Stimulated activated CD4-positive, alpha-beta T cell treated with anti-CD3 and anti-CD28 coated beads, Interleukin-15, amount 100 ng/mL, for 48 hours (primary cell): ENCODE results near the gene CADM3.

ENCODE experiments used
- DNase-seq, 2 donors: peaks; one replicate each; pipeline ENCODE4 v3.0.0-alpha.2; 2020; ENCODE audit warnings: low read depth in 2 of 2

The CADM3 gene

GRCh38 chr1:159173320-159173719, 1.9 kb downstream of the CADM3 start:
- DNase-seq, result no peak

DNA sequence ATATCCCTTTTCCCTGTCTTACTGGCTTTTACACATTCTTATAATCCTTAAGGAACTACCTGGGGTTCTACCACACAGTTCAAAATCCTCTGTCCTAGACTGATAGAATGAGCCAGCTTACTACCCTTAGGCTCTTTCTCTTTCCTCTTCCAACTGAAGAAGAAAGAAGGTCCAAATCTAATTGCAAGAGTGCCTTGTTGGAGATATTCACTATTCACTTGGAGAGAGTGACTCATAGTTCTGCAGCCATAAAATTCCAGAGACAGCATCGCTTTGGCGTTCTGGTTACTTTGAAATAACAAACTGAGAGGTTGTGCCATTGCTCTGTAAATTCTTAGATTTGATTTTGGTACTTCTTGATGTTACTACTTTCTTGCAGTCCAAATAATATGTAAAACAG, 4.2 kb downstream of the CADM3 start:
- no peak for DNase-seq

DNA sequence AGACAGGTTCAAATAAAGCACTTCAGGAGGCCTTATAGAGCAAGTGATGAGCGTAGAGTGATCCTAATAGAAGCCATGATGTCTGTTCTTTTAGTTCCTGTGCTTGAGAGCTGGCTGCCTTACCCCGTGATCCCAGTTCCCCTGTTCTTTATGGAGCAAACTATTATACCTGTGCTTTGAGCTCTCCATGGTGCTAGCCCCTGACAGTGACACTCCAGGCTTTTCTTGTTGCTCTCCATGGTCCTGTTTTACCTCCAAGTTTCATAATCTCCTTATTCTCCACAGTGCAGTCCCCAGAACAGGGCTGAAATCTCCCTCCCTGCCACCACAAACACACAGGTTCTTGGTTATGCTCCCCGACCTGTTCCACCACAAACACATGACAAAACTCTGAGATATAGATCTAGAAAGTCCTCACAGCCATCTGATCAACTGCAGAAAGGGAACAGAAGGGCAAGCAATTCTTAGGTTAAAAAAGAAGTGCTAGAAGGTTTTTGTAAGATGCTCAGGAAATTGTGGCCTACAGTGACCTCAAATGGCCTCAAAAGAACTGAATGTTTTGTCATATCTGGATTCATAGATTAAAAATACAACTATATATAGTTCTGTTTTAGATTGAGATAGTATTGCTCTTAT, 6.0 kb downstream of the CADM3 start:
- DNase-seq, result no peak

- no peak for DNase-seq
Observed at GRCh38 chr1:159179906-159180305, 8.5 kb downstream of the CADM3 start.

DNA sequence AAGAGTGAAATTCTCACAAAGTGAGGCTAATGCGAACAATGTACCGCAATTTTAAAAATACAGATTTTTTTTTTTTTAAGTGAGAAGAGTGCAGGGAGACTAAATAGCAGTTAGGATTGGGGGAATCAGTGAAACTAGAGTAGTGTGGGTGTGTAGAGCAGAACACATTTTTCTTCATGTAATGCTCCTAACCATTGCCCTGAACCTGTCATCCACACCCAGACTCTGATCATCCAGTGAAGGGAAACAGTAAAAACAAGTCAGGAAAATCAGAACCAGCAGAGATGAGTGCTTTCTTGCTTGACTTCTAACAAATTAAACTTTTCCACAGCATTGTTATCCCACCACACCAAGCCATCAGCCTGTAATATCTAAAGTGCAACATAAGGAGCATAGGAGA, 9.1 kb downstream of the CADM3 start:
- no peak for DNase-seq

DNA sequence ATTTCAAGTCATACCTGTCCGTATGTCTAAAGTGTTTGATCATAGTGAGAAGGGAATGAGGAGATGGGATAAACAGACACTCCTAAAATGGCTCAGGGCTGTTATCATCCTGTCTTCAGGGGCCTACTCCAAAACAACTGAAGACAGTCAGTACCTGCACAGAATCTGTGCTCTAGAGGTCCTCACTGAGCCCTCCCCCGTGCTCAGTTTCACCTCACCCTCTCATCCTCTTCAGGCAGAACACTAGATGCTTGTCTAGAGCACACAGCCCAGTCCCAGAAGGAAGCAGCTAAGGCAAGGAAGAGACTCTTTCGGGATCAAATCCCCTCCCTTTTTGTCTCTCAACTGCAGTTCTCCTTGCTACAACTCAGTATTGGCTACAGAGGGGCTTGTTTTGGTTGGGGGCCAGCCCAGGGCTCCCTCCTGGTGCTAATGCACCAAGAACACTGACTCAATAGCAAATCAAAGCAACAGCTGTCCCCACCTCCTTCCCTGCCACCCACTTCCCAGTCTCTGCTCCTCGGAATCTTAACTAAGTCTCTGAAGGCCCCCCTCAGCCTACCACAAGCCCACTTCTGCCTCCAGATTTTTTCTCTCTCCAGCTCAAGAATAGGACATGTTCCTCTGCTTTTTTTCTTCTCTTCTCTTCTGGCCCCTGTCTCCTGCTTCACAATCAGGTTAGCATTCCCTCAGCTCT, 10.1 kb downstream of the CADM3 start:
- no peak for DNase-seq

DNA sequence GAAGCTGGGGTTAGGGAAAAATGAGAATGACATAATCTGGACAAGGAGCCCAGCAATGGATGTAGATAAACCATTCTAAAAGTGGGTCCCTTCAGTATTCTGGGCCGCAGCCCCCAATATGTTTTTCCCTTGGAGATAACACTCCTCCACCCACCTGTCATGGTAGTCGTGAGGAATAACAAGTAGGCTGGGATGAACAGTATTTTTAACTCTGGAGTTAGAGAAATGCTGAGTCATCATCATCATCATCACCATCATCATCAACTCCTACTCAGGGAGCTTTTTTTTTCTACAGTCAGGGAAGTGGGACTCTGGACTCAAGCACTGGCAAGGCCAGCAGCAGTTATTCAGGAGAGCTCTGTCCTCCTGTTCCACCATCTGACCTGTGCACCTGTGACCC, 12.8 kb downstream of the CADM3 start:
- no peak for DNase-seq

- no peak for DNase-seq
Observed at GRCh38 chr1:159185121-159185520, 13.7 kb downstream of the CADM3 start.

- DNase-seq, result no peak
Observed at GRCh38 chr1:159187033-159187432, 15.6 kb downstream of the CADM3 start.

DNA sequence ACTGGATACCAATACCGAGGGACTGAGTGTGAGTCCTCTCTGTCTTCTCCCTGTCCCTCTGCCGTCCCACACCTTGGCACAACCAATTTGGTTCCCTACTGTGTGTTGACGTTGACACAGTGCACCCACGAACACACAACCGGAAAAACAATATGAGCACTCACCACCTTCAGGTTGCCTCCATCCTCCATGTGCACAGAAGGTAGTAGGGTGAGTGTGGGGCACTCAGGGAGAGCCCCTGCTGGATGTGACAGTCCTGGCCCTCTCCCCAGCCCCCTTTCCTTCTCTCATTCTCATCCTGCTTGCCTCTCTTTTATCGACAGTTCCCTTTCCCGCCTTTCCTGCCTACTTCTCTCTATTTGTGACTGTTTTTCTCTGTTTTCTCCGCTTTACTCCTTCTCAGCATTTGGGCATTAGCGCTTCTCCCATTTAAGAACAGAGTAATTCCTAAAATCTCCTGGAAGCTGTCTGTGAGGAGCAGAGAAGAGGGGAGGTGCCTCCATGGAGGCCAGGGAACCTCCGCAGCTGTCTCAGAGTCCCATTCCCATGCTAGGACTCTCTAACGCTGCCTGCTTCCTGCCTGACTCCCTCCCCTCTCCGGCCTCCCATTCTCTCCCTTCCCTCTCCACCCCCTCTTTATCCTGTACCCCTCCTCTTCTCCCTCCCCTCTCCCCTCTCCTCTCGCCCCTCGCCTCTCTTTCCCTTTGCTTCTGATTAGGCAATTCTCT, 16.4 kb downstream of the CADM3 start:
- DNase-seq, result no peak

GRCh38 chr1:159188375-159188788, 17.0 kb downstream of the CADM3 start:
- DNase-seq, result no peak

GRCh38 chr1:159190441-159190840, 19.0 kb downstream of the CADM3 start:
- no peak for DNase-seq

DNA sequence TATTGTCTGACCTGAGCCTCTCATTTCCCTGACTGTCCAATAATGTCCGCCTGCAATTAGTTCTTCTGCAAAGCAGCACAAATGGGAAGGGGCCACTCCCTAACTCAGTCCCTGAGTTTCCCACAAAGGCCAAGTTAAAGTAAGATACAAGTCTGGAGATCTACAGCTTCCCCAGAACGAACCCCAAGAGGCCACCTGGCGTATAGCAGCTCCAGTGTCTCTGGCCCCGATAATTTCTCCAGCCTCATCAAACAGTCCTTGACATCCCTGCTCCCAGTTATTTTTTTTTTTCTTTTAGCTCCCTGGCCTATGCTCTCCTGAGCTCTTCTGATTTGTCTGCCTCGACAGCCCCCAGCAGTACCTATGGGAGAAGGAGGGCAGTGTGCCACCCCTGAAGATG, 25.1 kb downstream of the CADM3 start:
- DNase-seq, result no peak

GRCh38 chr1:159197561-159198557, 26.4 kb downstream of the CADM3 start:
- DNase-seq, result peak; percentile 40 to 55

DNA sequence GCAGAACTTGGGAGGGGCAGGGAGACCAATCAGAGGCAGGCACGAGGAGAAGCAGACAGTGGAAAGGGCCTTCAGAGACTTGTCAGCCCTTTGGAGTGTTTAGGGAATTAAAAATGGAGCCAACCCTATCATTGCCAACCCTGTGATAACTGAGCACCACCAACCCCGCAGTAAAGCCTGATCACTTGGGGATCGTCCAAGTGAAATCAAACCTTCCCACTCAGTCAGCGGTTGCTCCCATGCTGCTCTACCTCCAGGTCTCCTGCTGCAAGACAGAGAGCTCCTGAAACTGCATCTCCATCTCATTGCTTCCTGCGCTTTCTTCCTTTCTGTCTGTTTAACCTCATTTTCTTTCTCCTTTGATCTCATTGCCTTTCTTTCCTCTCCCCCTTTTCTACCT, 28.5 kb downstream of the CADM3 start:
- no peak for DNase-seq

DNA sequence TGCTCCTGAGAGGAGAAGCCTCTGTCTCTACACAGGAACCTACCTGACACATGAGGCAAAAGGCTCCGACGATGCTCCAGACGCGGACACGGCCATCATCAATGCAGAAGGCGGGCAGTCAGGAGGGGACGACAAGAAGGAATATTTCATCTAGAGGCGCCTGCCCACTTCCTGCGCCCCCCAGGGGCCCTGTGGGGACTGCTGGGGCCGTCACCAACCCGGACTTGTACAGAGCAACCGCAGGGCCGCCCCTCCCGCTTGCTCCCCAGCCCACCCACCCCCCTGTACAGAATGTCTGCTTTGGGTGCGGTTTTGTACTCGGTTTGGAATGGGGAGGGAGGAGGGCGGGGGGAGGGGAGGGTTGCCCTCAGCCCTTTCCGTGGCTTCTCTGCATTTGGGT, 29.4 kb downstream of the CADM3 start:
- no peak for DNase-seq

DNA sequence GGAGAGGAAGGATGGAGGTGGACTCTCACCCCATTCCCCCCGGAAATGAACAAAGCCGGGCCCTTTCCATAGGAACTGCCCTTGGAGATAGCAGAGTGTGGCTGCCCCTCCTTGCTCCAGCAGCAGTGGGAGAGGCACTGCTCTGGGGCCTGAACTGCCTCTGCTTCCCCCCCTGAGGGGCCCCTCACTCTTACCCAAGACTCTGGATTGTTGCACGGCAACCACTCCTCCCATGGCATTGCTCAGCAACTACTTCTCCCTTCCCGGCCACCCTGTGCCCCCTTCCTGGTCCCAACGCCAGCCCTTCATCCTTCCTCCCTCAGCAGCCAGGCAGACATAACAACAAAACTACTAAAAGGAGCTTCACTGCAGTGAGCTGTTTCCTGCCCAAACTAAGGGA, 30.2 kb downstream of the CADM3 start:
- DNase-seq, result no peak

DNA sequence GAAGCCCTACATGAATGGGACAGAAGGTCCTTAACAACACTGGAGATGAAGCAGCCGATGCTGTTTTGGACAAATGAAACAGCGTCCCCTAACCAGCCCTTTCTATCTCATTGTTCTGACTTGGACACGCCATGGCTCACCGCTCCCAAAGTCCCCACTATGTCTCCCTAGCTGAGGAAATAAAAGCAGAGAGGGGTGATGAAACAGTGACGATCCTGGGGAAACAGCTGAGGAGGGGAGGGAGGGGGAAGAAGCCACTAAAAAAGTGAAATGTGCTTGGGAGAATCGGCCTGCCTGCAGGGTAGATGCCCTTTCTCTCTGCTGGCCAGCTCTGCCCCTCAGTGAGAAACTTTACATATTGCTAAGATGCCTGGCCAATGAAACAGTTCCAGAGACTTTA, 32.2 kb downstream of the CADM3 start:
- DNase-seq, result no peak

- DNase-seq, result no peak
Observed at GRCh38 chr1:159204161-159205141, 33.0 kb downstream of the CADM3 start, which contains the start of gene ACKR1. Gene ACKR1, plus strand, starts transcription at chr1:159204875. Its CDS starts 85 bp downstream, at chr1:159204960.

- no peak for DNase-seq
Observed at GRCh38 chr1:159205225-159205624, 33.8 kb downstream of the CADM3 start.
